B cell (primary cell): Measurements from ENCODE around the gene CEL. TPM values are rescaled to one million over a fixed set of nuclear protein-coding genes. Genes with fewer than 3 reads are reported as not detected.

ENCODE experiments used
- ATAC-seq: fragments of 200-7000 bp; cut with Tn5 transposase; one replicate; pipeline ENCODE4 v1.10.0; 2021; ENCODE audit warnings: low read depth, mild to moderate bottlenecking, moderate number of reproducible peaks, moderate library complexity
- CTCF ChIA-PET: fragments of 350-600 bp; sonication (Branson Sonifier 250); formaldehyde crosslinking; loops from one replicate; lab custom pipeline; 2021; ENCODE audit warnings: antibody characterized with exemption, inconsistent platforms; lab: Charles Lee
- POLR2A ChIA-PET: fragments of 350-600 bp; sonication (Branson Sonifier 250); formaldehyde crosslinking; loops from one replicate; lab custom pipeline; 2021; ENCODE audit warnings: antibody characterized with exemption; lab: Charles Lee
- DNase-seq: peaks from one replicate; pipeline ENCODE4 v3.0.0; 2013
- H2AFZ ChIP-seq: 2 replicates; pipeline ENCODE4 v1.6.1; 2012; ENCODE audit warnings: mild to moderate bottlenecking, low read depth, low read length; ENCODE audit not compliant: insufficient read depth, poor library complexity, severe bottlenecking
- H3K27ac ChIP-seq, 2 donors: 1 replicate in 1 of 2; 2 replicates in 1 of 2; pipeline ENCODE4 v1.5.1; 2012 to 2013; ENCODE audit warnings: low read length in 2 of 2, mild to moderate bottlenecking in 2 of 2, moderate library complexity in 1 of 2
- H3K27me3 ChIP-seq, 4 experiments: fragments of 200-600 bp in 1 of 4; sonication (generic) in 1 of 4; replicated peaks in 1 of 4; 1 replicate in 2 of 4; 2 replicates in 2 of 4; pipeline versions ENCODE4 v1.6.1 to v1.7.0; 2013 to 2016; ENCODE audit warnings: low read length in 3 of 4, mild to moderate bottlenecking in 2 of 4, mixed read lengths in 1 of 4, moderate library complexity in 1 of 4; ENCODE audit not compliant: insufficient read depth in 4 of 4, control insufficient read depth in 3 of 4; ENCODE audit errors: control extremely low read depth in 1 of 4
- H3K36me3 ChIP-seq, 2 experiments: replicated peaks in 1 of 2; 1 replicate in 1 of 2; 2 replicates in 1 of 2; pipeline versions ENCODE4 v1.6.1 to v1.7.1; 2013; ENCODE audit warnings: low read length in 1 of 2; ENCODE audit not compliant: insufficient read depth in 2 of 2, control insufficient read depth in 1 of 2; ENCODE audit errors: control extremely low read depth in 1 of 2, extremely low read depth in 1 of 2
- H3K4me1 ChIP-seq, 2 donors: fragments of 200-600 bp in 1 of 2; sonication (generic) in 1 of 2; 1 replicate in 1 of 2; 2 replicates in 1 of 2; pipeline versions ENCODE4 v1.5.1 to v1.6.1; 2013 to 2017; ENCODE audit warnings: low read length in 2 of 2; ENCODE audit not compliant: control insufficient read depth in 2 of 2, insufficient read depth in 2 of 2
- H3K4me2 ChIP-seq: replicated peaks from 2 replicates; pipeline ENCODE3; 2012; ENCODE audit warnings: mild to moderate bottlenecking, low read depth, low read length; ENCODE audit not compliant: poor library complexity, severe bottlenecking
- H3K4me3 ChIP-seq, 5 experiments: fragments of 200-600 bp in 1 of 5; sonication (generic) in 1 of 5; 1 replicate in 3 of 5; 2 replicates in 2 of 5; pipeline versions ENCODE4 v1.5.1 to v1.7.0; 2011 to 2016; ENCODE audit warnings: low read length in 4 of 5, mild to moderate bottlenecking in 4 of 5, low read depth in 2 of 5, control low read depth in 1 of 5, moderate library complexity in 1 of 5; ENCODE audit not compliant: insufficient read depth in 1 of 5; ENCODE audit errors: control extremely low read depth in 1 of 5, extremely low read depth in 1 of 5
- H3K79me2 ChIP-seq: fragments of 200-600 bp; sonication (generic); one replicate; pipeline ENCODE4 v1.6.0; 2016; ENCODE audit warnings: low read length; ENCODE audit not compliant: control insufficient read depth, insufficient read depth
- H3K9ac ChIP-seq: fragments of 200-600 bp; sonication (generic); 2 replicates; pipeline ENCODE4 v1.6.1; 2017; ENCODE audit warnings: mild to moderate bottlenecking, low read length, moderate library complexity
- H3K9me3 ChIP-seq, 3 donors: one replicate each; pipeline versions ENCODE4 v1.6.1 to v1.7.1; 2013; ENCODE audit warnings: low read length in 2 of 3; ENCODE audit not compliant: control insufficient read depth in 2 of 3, insufficient read depth in 1 of 3; ENCODE audit errors: control extremely low read depth in 1 of 3
- H4K20me1 ChIP-seq: 2 replicates; pipeline ENCODE4 v1.6.0; 2012; ENCODE audit warnings: mild to moderate bottlenecking, low read length; ENCODE audit not compliant: insufficient read depth, control insufficient read depth, poor library complexity, severe bottlenecking
- H3K27ac Mint-ChIP-seq: one replicate; pipeline ENCODE4 v1.8.0; 2021; ENCODE audit warnings: mixed read lengths
- H3K27me3 Mint-ChIP-seq: one replicate; pipeline ENCODE4 v1.8.0; 2021; ENCODE audit warnings: mixed read lengths
- H3K4me1 Mint-ChIP-seq: one replicate; pipeline ENCODE4 v1.8.0; 2021; ENCODE audit warnings: mixed read lengths
- H3K4me3 Mint-ChIP-seq: one replicate; pipeline ENCODE4 v1.8.0; 2021; ENCODE audit warnings: mixed read lengths
- H3K9me3 Mint-ChIP-seq: one replicate; pipeline ENCODE4 v1.8.0; 2022; ENCODE audit warnings: mixed read lengths; ENCODE audit not compliant: insufficient read depth
- EZH2 ChIP-seq: IDR thresholded peaks from 2 replicates; pipeline ENCODE4 v1.6.1; 2012; ENCODE audit warnings: borderline replicate concordance, low read depth, mild to moderate bottlenecking, moderate library complexity, low read length; ENCODE audit not compliant: insufficient read depth, poor library complexity, severe bottlenecking
- WGBS: methylation state at CpG from one replicate; pipeline ENCODE4 v1.1.5; 2013; ENCODE audit warnings: missing lambda C conversion rate; ENCODE audit not compliant: insufficient coverage; 5-methylcytosine and 5-hydroxymethylcytosine counted together
- intact Hi-C: fragments of 100-400 bp; cut with micrococcal nuclease; formaldehyde crosslinking; loops from one replicate; pipeline ENCODE4 v1.10.0; 2022
- polyA plus RNA-seq: library from polyadenylated mRNA; depleted of rRNA; stranded (reverse); fragments of >200 nt; gene quantifications from 2 replicates; pipeline ENCODE4 v1.2.3, GENCODE V29; 2012
- total RNA-seq, 2 donors: library from RNA; stranded (reverse); fragments of 120-200 nt in 1 of 2; gene quantifications; 1 replicate in 1 of 2; 2 replicates in 1 of 2; pipeline versions ENCODE4 v1.2.3 to v1.2.4, GENCODE V29; 2013 to 2022
- TF ChIP-seq, protein P1 (sequence below): fragments of 200-600 bp; IDR thresholded peaks from one replicate; pipeline ENCODE4 v1.8.0; 2022; ENCODE audit warnings: antibody characterized with exemption, mild to moderate bottlenecking

The CEL gene
- total and polyA plus RNA-seq, 2 donors (not counting 1 experiment from before 2014, with no cell fraction given), result 0.51 to 0.57 TPM

DNA sequence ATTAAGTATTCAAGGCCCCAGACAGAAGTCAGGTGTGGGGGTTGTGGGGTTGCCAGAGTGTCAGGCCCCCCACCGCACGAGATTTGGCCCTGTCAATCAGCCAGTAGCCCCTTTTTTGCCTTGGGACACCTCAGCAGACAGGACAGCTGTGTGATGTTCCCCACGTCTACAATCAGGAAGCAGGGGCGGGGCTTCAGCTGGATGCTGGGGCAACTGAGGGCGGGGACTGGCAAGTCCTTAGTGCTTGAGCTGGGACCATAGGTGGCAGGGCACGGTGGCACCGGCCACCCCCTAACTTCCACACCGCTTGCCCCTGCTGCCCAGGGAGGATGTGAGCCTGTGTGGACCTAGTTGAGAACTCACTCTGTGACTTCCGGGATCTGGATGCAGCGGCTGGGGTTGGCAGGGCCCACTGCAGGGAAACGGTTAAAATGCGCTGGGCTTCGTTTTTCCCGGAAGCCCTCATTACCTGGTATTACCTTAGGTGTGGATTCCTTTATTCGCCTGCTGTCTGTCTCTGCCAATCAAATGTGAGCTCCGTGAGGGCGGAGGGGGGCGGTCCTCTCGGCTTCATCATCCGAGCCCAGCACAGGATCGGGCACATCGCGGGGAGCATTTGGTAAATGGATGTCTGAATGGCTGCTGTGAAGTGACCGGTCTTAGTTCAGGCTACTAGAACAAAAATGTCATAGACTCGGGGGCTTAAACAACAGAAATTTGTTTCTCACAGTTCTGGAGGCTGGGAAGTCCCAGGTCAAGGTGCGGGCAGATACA lies 38.5 kb upstream of the CEL start:
- Histone ChIP-seq H3K9me3 (no peaks in the 10 kb centered on the region), H2AFZ (no peak overlapping the region), H3K4me1 (peaks cover 3 to 5% of the 10 kb centered on the region in 2 donors), H3K27ac (no peak overlapping the region), H3K36me3 (no peaks in the 10 kb centered on the region), H3K79me2 (no peaks in the 10 kb centered on the region), H3K9ac (no peak overlapping the region), H4K20me1 (no peaks in the 10 kb centered on the region), H3K4me2 (no peak overlapping the region), H3K27me3 (no peaks in the 10 kb centered on the region), H3K4me3 (no peak overlapping the region)
- H3K27ac Mint-ChIP-seq, result no peak overlapping the region
- H3K4me3 Mint-ChIP-seq, result no peak overlapping the region
- ChIA-PET POLR2A (interaction anchor here (1.1 kb wide), 1 partner anchor 120 kb away, joined by 3 read pairs; no protein-coding TSS in a partner anchor), CTCF (interaction anchor here (1.0 to 3.1 kb wide), 10 partner anchors 9 to 307 kb away, joined by 3 to 53 read pairs (median 8); partner anchors contain the start of genes GTF3C5 and TSC1)
- no peak for DNase-seq
- H3K9me3 Mint-ChIP-seq, result no peaks in the 10 kb centered on the region
- WGBS, result 76% methylated on average over 26 of the region's 26 CpGs
- TF ChIP-seq EZH2, result no peak
- TF ChIP-seq, protein P1, sequence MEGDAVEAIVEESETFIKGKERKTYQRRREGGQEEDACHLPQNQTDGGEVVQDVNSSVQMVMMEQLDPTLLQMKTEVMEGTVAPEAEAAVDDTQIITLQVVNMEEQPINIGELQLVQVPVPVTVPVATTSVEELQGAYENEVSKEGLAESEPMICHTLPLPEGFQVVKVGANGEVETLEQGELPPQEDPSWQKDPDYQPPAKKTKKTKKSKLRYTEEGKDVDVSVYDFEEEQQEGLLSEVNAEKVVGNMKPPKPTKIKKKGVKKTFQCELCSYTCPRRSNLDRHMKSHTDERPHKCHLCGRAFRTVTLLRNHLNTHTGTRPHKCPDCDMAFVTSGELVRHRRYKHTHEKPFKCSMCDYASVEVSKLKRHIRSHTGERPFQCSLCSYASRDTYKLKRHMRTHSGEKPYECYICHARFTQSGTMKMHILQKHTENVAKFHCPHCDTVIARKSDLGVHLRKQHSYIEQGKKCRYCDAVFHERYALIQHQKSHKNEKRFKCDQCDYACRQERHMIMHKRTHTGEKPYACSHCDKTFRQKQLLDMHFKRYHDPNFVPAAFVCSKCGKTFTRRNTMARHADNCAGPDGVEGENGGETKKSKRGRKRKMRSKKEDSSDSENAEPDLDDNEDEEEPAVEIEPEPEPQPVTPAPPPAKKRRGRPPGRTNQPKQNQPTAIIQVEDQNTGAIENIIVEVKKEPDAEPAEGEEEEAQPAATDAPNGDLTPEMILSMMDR, result no peak
- ATAC-seq, result no peak
- intact Hi-C loops, result loop anchor here (2.0 to 5.0 kb wide), 2 partner anchors 125 to 464 kb away; no protein-coding TSS in a partner anchor
- peaks cover 7% of the 10 kb centered on the region for H3K4me1 Mint-ChIP-seq
- H3K27me3 Mint-ChIP-seq, result peaks cover 2% of the 10 kb centered on the region

DNA sequence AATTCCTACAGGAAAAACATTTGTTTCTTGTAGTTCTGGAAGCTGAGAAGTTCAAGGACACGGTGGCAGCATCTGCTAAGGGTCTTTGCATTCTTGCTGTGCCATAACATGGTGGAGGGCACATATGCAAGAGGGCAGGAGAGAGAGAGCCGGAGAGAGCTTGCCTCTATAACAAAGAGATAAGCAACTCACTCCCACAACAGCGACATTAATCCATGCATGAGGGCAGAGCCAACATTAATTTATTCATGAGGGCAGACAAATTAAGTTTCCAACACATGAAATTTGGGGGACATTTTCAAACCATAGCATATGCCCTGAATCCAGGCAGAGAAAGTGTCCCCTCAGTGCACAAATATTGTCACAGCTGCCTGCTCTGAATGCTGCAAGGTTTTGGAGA lies 35.4 kb upstream of the CEL start:
- H2AFZ ChIP-seq, result no peak overlapping the region
- ChIA-PET POLR2A (no interaction called here), CTCF (no interaction called here)
- no peak overlapping the region for H3K4me3 Mint-ChIP-seq
- peaks cover 2% of the 10 kb centered on the region for H3K27me3 Mint-ChIP-seq
- H3K27me3 ChIP-seq, result no peaks in the 10 kb centered on the region
- H3K4me1 ChIP-seq, result peaks cover 14 to 20% of the 10 kb centered on the region in 2 donors
- intact Hi-C loops, result no loop called here
- H3K79me2 ChIP-seq, result peaks cover 19% of the 10 kb centered on the region
- ATAC-seq (no peak), DNase-seq (no peak)
- WGBS, result 81% methylated on average over 2 of the region's 3 CpGs
- no peak overlapping the region for H3K9ac ChIP-seq
- H3K36me3 ChIP-seq, result no peaks in the 10 kb centered on the region
- no peak overlapping the region for H3K4me3 ChIP-seq
- TF ChIP-seq, protein P1, result no peak
- TF ChIP-seq EZH2, result no peak
- H3K27ac Mint-ChIP-seq, result no peak overlapping the region
- H4K20me1 ChIP-seq, result no peaks in the 10 kb centered on the region
- no peak overlapping the region for H3K4me2 ChIP-seq
- no peaks in the 10 kb centered on the region for H3K9me3 ChIP-seq
- H3K27ac ChIP-seq, result no peak overlapping the region
- no peaks in the 10 kb centered on the region for H3K9me3 Mint-ChIP-seq
- H3K4me1 Mint-ChIP-seq, result peaks cover 28% of the 10 kb centered on the region
